GM23338 (cell line): ENCODE results near the gene C14orf119. TPM values are rescaled to one million over a fixed set of nuclear protein-coding genes. Genes with fewer than 3 reads are reported as not detected.

Source experiments
- ATAC-seq: fragments of 200-7000 bp; cut with Tn5 transposase; 3 replicates; pipeline ENCODE4 v1.9.1; 2020
- DNase-seq: peaks from one replicate; pipeline ENCODE4 v3.0.0-alpha.2; 2015; ENCODE audit warnings: low spot score
- H2AFZ ChIP-seq: fragments of 200-600 bp; sonication (generic); 2 replicates; pipeline ENCODE4 v1.8.0; 2016; ENCODE audit warnings: antibody characterized with exemption, mild to moderate bottlenecking, moderate library complexity
- H3F3A ChIP-seq: fragments of 200-600 bp; sonication (generic); replicated peaks from 2 replicates; pipeline ENCODE4 v1.8.0; 2017; ENCODE audit warnings: antibody characterized with exemption, mixed run types, low read depth
- H3K27ac ChIP-seq: fragments of 200-600 bp; sonication (generic); 2 replicates; pipeline ENCODE4 v1.6.1; 2016; ENCODE audit warnings: low read depth
- H3K27me3 ChIP-seq: fragments of 200-600 bp; sonication (generic); 2 replicates; pipeline ENCODE4 v1.8.0; 2016; ENCODE audit warnings: mild to moderate bottlenecking, mixed run types, moderate library complexity; ENCODE audit not compliant: insufficient read depth
- H3K36me3 ChIP-seq: fragments of 200-600 bp; sonication (generic); 2 replicates; pipeline ENCODE4 v1.8.0; 2016; ENCODE audit warnings: mild to moderate bottlenecking; ENCODE audit not compliant: insufficient read depth
- H3K4me1 ChIP-seq: fragments of 200-600 bp; sonication (generic); 2 replicates; pipeline ENCODE4 v1.8.0; 2016; ENCODE audit warnings: mild to moderate bottlenecking, moderate library complexity; ENCODE audit not compliant: insufficient read depth
- H3K4me2 ChIP-seq: fragments of 200-600 bp; sonication (generic); 2 replicates; pipeline ENCODE4 v1.7.1; 2017; ENCODE audit warnings: mixed run types
- H3K4me3 ChIP-seq: fragments of 200-600 bp; sonication (generic); 2 replicates; pipeline ENCODE4 v1.6.1; 2016; ENCODE audit warnings: mixed run types
- H3K79me2 ChIP-seq: fragments of 200-600 bp; sonication (generic); replicated peaks from 2 replicates; pipeline ENCODE4 v1.8.0; 2017; ENCODE audit warnings: mild to moderate bottlenecking; ENCODE audit not compliant: insufficient read depth
- H3K9me2 ChIP-seq: fragments of 200-600 bp; sonication (generic); 2 replicates; pipeline ENCODE4 v1.8.0; 2017; ENCODE audit not compliant: insufficient read depth
- H4K20me1 ChIP-seq: fragments of 200-600 bp; sonication (generic); replicated peaks from 2 replicates; pipeline ENCODE4 v1.8.0; 2017; ENCODE audit warnings: mild to moderate bottlenecking; ENCODE audit not compliant: insufficient read depth
- H3K27ac Mint-ChIP-seq: 2 replicates; pipeline ENCODE4 v1.8.0; 2020; ENCODE audit warnings: inconsistent platforms, mild to moderate bottlenecking, moderate library complexity, mixed read lengths
- H3K27me3 Mint-ChIP-seq: 3 replicates; pipeline ENCODE4 v1.8.0; 2022; ENCODE audit warnings: low read depth, mild to moderate bottlenecking, moderate library complexity, mixed read lengths, inconsistent platforms; ENCODE audit not compliant: insufficient read depth, poor library complexity
- H3K36me3 Mint-ChIP-seq: 3 replicates; pipeline ENCODE4 v1.8.0; 2021; ENCODE audit warnings: low read depth, mild to moderate bottlenecking, inconsistent platforms, moderate library complexity, mixed read lengths
- H3K4me1 Mint-ChIP-seq: 3 replicates; pipeline ENCODE4 v1.8.0; 2020; ENCODE audit warnings: mild to moderate bottlenecking, inconsistent platforms, mixed read lengths
- H3K4me3 Mint-ChIP-seq: 3 replicates; pipeline ENCODE4 v1.8.0; 2021; ENCODE audit warnings: moderate library complexity, mild to moderate bottlenecking, inconsistent platforms, mixed read lengths
- H3K9me3 Mint-ChIP-seq: 3 replicates; pipeline ENCODE4 v1.8.0; 2020; ENCODE audit warnings: moderate library complexity, mild to moderate bottlenecking, inconsistent platforms, mixed read lengths
- CREB1 ChIP-seq: fragments of 250-450 bp; sonication (Bioruptor Pico); IDR thresholded peaks from 2 replicates; pipeline ENCODE4 v1.5.0; 2020; ENCODE audit warnings: low read depth, mild to moderate bottlenecking, moderate library complexity
- CTCF ChIP-seq, 2 experiments: fragments of 200-600 bp in 1 of 2; sonication (generic) in 1 of 2; conservative IDR thresholded peaks; 2 replicates each; pipeline versions ENCODE4 v1.5.1 to v1.6.1; 2016 to 2017; ENCODE audit warnings: antibody characterized with exemption in 2 of 2, low read depth in 2 of 2, mild to moderate bottlenecking in 2 of 2, moderate library complexity in 1 of 2
- ETS1 ChIP-seq: IDR thresholded peaks from 2 replicates; pipeline ENCODE4 v1.6.1; 2016; ENCODE audit warnings: antibody characterized with exemption
- EZH2 ChIP-seq: fragments of 200-600 bp; sonication (generic); IDR thresholded peaks from one replicate; pipeline ENCODE4 v1.8.0; 2017; ENCODE audit warnings: antibody characterized with exemption, mild to moderate bottlenecking, low read depth; ENCODE audit not compliant: unreplicated experiment
- JUNB ChIP-seq: IDR thresholded peaks from one replicate; pipeline ENCODE4 v1.6.1; 2016; ENCODE audit warnings: antibody characterized with exemption; ENCODE audit not compliant: unreplicated experiment
- NANOG ChIP-seq: IDR thresholded peaks from 2 replicates; pipeline ENCODE4 v1.6.1; 2016; ENCODE audit warnings: antibody characterized with exemption, borderline replicate concordance
- POLR2AphosphoS5 ChIP-seq: IDR thresholded peaks from 2 replicates; pipeline ENCODE4 v1.6.1; 2016; ENCODE audit warnings: antibody characterized with exemption, low read depth
- ZNF114 ChIP-seq: fragments of 250-450 bp; sonication (Bioruptor Pico); IDR thresholded peaks from 2 replicates; pipeline ENCODE4 v1.5.0; 2020; ENCODE audit warnings: mild to moderate bottlenecking, moderate library complexity
- ZNF462 ChIP-seq: fragments of 250-450 bp; sonication (Bioruptor Pico); IDR thresholded peaks from 2 replicates; pipeline ENCODE4 v1.5.0; 2020; ENCODE audit warnings: mild to moderate bottlenecking, moderate library complexity
- polyA plus RNA-seq: library from polyadenylated mRNA; unstranded; fragments of >200 nt; fragmentation: Nextera tagmentation; extraction: Ambion mirVana; gene quantifications from 2 replicates; pipeline ENCODE4 v1.2.1, GENCODE V29; 2016
- total RNA-seq: library from RNA; depleted of rRNA; stranded (reverse); fragments of >200 nt; shearing (Covaris generic); gene quantifications from 2 replicates; pipeline ENCODE4 v1.2.3, GENCODE V29; 2014

The C14orf119 gene
- total and polyA plus RNA-seq, 2 experiments from 2014 or later, result 49.4 to 118 TPM

- Mint-ChIP-seq H3K4me3 (no peak overlapping the region), H3K27me3 (peaks cover 7% of the 10 kb centered on the region), H3K9me3 (no peaks in the 10 kb centered on the region; the same call in 2 of the 3 replicates), H3K27ac (no peak overlapping the region), H3K36me3 (peaks cover 20% of the 10 kb centered on the region), H3K4me1 (peaks cover 13% of the 10 kb centered on the region)
- Histone ChIP-seq H3K4me3 (no peak overlapping the region), H2AFZ (no peak overlapping the region), H3K27me3 (peaks cover 4% of the 10 kb centered on the region; the same call in 1 of the 2 replicates), H3K4me2 (no peak overlapping the region), H3K9me2 (no peaks in the 10 kb centered on the region), H4K20me1 (no peaks in the 10 kb centered on the region), H3F3A (no peaks in the 10 kb centered on the region; the same call in 1 of the 2 replicates), H3K79me2 (no peaks in the 10 kb centered on the region), H3K36me3 (no peaks in the 10 kb centered on the region), H3K27ac (no peak overlapping the region), H3K4me1 (peaks cover 11% of the 10 kb centered on the region; the same call in 1 of the 2 replicates)
- no peak for ATAC-seq
- no peak for DNase-seq
- TF ChIP-seq CREB1 (CRISPR knock-in tag) (no peak), JUNB (no peak), EZH2 (no peak), POLR2AphosphoS5 (no peak), NANOG (no peak), ETS1 (no peak), ZNF114 (CRISPR knock-in tag) (no peak), ZNF462 (no peak), CTCF (conservative IDR thresholded peaks at IDR 0.05; ENCODE audit: low read depth in 2 of 2) (no peak)
These were observed 42.6 kb upstream of the C14orf119 start for GRCh38 chr14:23052671-23053070.
